ENCODE measurements around the gene PPP1R14B.

- TF ChIP-seq, protein P1, sequence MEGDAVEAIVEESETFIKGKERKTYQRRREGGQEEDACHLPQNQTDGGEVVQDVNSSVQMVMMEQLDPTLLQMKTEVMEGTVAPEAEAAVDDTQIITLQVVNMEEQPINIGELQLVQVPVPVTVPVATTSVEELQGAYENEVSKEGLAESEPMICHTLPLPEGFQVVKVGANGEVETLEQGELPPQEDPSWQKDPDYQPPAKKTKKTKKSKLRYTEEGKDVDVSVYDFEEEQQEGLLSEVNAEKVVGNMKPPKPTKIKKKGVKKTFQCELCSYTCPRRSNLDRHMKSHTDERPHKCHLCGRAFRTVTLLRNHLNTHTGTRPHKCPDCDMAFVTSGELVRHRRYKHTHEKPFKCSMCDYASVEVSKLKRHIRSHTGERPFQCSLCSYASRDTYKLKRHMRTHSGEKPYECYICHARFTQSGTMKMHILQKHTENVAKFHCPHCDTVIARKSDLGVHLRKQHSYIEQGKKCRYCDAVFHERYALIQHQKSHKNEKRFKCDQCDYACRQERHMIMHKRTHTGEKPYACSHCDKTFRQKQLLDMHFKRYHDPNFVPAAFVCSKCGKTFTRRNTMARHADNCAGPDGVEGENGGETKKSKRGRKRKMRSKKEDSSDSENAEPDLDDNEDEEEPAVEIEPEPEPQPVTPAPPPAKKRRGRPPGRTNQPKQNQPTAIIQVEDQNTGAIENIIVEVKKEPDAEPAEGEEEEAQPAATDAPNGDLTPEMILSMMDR (IDR thresholded peaks at IDR 0.05), result no peak
- no peak for TF ChIP-seq POLR2A (IDR thresholded peaks at IDR 0.05)
Measured at GRCh38 chr11:64244107-64244506, 2.6 kb downstream of the PPP1R14B start.

Measured in Peyer's patch (tissue), 4 donors.